ENCODE data around the gene ZNF674.

Gene ZNF674

DNA sequence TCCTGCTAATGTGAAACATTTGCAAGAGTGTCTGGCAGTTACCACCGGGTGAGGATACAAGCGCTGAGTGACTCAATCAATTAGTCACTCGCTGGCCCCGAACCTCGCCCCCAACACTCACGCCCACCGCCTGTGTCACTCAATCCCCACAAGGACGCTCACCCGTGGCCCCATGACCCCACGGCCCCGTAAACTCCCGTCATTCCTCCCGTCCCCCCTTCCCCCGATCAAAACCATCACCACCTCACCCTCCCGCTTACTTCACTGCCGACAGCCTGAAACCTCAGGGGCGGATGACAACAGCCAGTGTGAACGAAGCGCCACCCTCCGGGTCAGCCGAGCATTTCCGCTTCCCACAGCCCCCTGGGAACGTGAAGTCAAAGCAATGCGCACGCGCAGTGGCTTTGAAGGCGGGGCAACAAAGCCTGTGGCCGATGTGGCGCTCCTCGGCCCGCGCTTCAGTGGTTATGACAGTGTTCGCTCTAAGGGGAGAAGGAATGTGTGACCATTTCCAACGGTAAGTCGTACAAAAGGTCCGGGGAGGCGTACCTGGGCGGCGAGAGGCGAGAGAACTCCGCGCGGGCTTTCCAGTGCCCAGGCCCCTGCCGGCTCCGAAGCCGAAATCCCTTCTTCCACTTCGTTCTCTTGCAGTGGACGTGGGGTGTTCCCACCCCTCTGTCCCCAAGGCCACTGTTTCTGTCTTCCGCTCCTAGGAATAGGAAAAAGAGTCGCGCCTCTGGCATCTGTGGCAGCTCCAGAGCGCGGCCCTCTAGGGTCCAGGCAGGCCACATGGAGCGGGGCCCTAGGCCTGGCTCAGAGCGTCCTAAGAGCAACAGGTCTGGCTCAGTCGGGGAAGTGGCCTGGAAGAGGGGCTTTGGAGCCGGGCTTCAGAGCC, at the start of gene ZNF674:
Gene ZNF674, minus strand, starts transcription at position 311 of the 895 bp plus-strand sequence. CDS start 3,334 bp downstream, outside the sequence.
- peak; percentile 91 for DNase-seq (ENCODE audit: low spot score)
- Histone ChIP-seq H3K4me3 (peak within 1 kb of the TSS; percentile 75), H3K27ac (peak within 1 kb of the TSS; percentile 84 to 90)
- TF ChIP-seq, protein P1, sequence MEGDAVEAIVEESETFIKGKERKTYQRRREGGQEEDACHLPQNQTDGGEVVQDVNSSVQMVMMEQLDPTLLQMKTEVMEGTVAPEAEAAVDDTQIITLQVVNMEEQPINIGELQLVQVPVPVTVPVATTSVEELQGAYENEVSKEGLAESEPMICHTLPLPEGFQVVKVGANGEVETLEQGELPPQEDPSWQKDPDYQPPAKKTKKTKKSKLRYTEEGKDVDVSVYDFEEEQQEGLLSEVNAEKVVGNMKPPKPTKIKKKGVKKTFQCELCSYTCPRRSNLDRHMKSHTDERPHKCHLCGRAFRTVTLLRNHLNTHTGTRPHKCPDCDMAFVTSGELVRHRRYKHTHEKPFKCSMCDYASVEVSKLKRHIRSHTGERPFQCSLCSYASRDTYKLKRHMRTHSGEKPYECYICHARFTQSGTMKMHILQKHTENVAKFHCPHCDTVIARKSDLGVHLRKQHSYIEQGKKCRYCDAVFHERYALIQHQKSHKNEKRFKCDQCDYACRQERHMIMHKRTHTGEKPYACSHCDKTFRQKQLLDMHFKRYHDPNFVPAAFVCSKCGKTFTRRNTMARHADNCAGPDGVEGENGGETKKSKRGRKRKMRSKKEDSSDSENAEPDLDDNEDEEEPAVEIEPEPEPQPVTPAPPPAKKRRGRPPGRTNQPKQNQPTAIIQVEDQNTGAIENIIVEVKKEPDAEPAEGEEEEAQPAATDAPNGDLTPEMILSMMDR (IDR thresholded peaks at IDR 0.05), result no peak

DNA sequence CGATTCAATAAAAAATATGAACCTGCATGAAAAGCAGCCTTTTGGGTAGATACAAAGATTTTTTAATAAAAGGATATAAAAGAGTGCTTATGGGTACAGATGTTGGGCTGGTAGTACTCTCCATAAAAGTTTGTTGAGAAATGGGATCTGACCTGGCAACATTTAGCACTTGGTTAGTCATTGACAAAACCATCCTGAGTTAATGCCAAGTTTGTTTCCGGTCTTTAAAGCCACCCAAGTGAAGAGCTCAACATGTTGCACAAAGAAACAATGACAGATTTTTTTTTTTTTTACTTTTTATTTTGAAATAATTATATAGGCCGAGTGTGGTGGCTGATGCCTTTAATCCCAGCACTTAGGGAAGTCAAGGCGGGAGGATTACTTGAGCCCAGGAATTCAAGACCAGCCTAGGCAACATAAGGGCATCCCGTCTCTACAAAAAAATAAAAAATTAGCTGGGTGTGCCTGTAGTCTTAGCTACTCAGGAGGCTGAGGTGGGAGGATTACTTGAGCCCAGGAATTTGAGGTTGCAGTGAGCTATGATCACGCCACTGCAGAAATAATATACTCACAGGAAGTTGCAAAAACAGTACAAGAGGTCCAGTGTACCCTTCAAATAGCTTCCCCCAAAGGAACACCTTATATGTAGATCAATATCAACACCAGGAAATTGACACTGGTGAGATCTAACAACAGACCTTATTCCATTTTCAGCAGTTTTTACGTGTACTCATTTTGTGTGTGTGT, 44.9 kb upstream of the ZNF674 start:
- no peak for DNase-seq (ENCODE audit: low spot score)
- Histone ChIP-seq H3K27ac (peak overlapping the region in 1 of 2 donors; percentile 64), H3K4me3 (no peak overlapping the region)
- TF ChIP-seq, protein P1 (IDR thresholded peaks at IDR 0.05), result no peak

DNA sequence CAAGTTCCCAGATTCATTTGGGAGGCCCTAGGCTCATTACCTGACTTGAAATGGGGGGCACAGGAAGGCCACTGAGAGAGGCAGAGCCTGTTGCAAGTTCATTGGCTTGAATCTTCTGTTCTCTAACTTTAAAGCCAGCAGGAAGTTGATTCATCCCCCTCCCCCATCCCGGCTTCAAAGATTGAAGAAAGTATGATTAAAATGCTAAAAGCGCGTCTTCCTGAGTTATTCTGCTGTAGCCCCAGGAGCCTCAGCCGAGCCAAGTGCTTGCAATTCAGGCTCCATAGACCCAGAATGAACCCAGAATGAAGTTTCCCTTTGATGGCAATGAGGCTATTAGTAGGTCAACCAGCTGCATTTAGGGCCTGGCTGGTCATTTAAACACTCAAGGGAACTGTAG, 43.0 kb upstream of the ZNF674 start:
- DNase-seq (ENCODE audit: low spot score), result no peak
- TF ChIP-seq, protein P1 (IDR thresholded peaks at IDR 0.05), result no peak
- Histone ChIP-seq H3K27ac (peak overlapping the region; percentile 37 to 83), H3K4me3 (peak overlapping the region; percentile 48)

DNA sequence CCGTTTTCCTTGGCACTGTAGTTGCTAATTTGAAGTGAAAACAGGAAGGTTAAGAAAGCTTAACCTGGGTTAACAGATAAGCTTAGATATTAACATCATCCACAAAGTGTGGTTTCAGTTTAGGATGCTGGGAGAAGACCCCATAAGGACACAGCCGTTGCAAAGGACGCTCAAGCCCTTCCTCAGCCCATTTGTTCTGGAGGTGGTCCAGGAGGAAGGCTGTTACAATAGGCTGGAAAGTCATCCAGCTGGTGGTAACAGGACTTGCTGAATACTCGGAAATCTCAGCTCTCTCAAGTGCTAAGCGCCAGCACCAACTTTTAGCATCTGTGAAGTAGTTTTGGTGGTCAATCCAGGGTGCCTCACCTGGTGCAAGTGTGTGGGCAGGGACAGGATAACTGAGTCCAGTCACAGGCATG, 42.5 kb upstream of the ZNF674 start:
- DNase-seq (ENCODE audit: low spot score), result no peak
- H3K4me3 ChIP-seq, result peak overlapping the region; percentile 48
- TF ChIP-seq, protein P1 (IDR thresholded peaks at IDR 0.05), result no peak
- H3K27ac ChIP-seq, result peak overlapping the region; percentile 37 to 83

DNA sequence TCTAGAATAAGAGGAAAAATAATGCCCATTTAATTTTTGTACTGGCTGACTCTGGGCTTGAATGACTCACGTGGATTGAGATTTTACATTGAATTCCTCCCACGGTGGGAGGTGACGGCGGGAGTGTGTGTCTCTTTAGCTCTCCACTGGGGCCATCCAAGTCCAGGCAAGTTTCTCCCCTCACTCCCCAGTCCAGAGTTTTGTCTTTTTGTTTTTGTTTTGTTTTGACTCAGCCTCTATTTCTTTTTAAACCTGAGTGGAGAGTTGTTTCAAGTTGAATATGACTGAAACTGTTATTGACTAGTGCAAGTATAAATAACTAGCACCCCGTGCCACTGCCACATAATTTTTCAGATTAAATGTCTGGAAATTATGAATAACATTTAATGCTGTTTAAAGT, 41.9 kb upstream of the ZNF674 start:
- TF ChIP-seq, protein P1 (IDR thresholded peaks at IDR 0.05), result no peak
- Histone ChIP-seq H3K27ac (peak overlapping the region; percentile 37 to 83), H3K4me3 (peak overlapping the region; percentile 48)
- DNase-seq (ENCODE audit: low spot score), result no peak

DNA sequence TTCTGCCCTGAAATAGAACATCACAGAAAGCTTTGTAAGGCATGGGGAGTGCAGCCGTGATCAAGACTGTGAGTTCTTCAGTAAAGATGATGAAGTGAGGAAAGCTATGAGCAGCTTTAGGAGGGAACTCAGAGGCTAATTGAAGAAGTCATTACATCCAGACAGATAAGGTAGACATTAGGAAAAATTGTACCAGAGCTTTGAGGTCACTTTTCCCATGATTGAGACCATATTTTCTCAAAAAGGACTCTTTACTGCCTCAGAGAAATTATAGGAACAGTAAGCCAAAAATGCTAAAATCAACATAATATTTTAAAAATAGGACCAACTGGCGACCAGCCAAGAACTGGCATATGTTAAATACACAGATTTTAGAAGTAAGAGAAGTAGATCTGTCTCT, 39.5 kb upstream of the ZNF674 start:
- TF ChIP-seq, protein P1 (IDR thresholded peaks at IDR 0.05), result no peak
- DNase-seq (ENCODE audit: low spot score), result no peak
- H3K4me3 ChIP-seq, result no peak overlapping the region
- H3K27ac ChIP-seq, result peak overlapping the region in 1 of 2 donors; percentile 34
